GM12874 (cell line): Measurements from ENCODE around the gene VEGFC.

Source experiments
- CTCF ChIP-seq: IDR thresholded peaks from 2 replicates; pipeline ENCODE4 v1.5.1; 2011; ENCODE audit warnings: low read depth, mild to moderate bottlenecking, control low read depth, low read length, moderate library complexity; ENCODE audit not compliant: insufficient read depth

The VEGFC gene

GRCh38 chr4:176792326-176793059 is at the start of gene VEGFC:
VEGFC (minus strand) TSS chr4:176792922; CDS start chr4:176792311, 611 bp downstream.
- TF ChIP-seq CTCF: no peak

GRCh38 chr4:176841711-176842112 is 49.0 kb upstream of the VEGFC start:
- no peak for TF ChIP-seq CTCF

GRCh38 chr4:176840166-176840565 is 47.4 kb upstream of the VEGFC start:
- no peak for TF ChIP-seq CTCF

- TF ChIP-seq CTCF: no peak
Measured at GRCh38 chr4:176839656-176840055, 46.9 kb upstream of the VEGFC start.

- no peak for TF ChIP-seq CTCF
Measured at GRCh38 chr4:176838601-176839433, 46.1 kb upstream of the VEGFC start.

- no peak for TF ChIP-seq CTCF
Measured at GRCh38 chr4:176837169-176837895, 44.6 kb upstream of the VEGFC start.

GRCh38 chr4:176834531-176834930 is 41.8 kb upstream of the VEGFC start:
- TF ChIP-seq CTCF: no peak
